Trophoblast cell (in vitro differentiated cells and primary cell): Measurements from ENCODE around the gene CD48.
"Not testable (repeated sequence)": the region's sequence is repeated elsewhere in the genome, so short reads cannot be mapped to it uniquely, and the experiment has no call there.

Experiments
- DNase-seq, 2 donors: peaks; one replicate each; pipeline ENCODE4 v3.0.0-alpha.2; 2016
- H2AFZ ChIP-seq: 2 replicates; pipeline ENCODE4 v1.6.1; 2013; ENCODE audit warnings: low read length, moderate library complexity, mild to moderate bottlenecking; ENCODE audit not compliant: insufficient read depth, poor library complexity
- H2AK5ac ChIP-seq: 2 replicates; pipeline ENCODE4 v1.6.1; 2013; ENCODE audit warnings: mild to moderate bottlenecking, low read length
- H2BK120ac ChIP-seq: 2 replicates; pipeline ENCODE4 v1.6.1; 2013; ENCODE audit warnings: low read length, mild to moderate bottlenecking, moderate library complexity; ENCODE audit not compliant: insufficient read depth, poor library complexity
- H2BK12ac ChIP-seq: 2 replicates; pipeline ENCODE4 v1.6.1; 2013; ENCODE audit warnings: mild to moderate bottlenecking, low read length, moderate library complexity
- H2BK5ac ChIP-seq: 2 replicates; pipeline ENCODE4 v1.6.1; 2013; ENCODE audit warnings: low read length, low read depth, moderate library complexity, mild to moderate bottlenecking; ENCODE audit not compliant: poor library complexity
- H3K14ac ChIP-seq: 2 replicates; pipeline ENCODE4 v1.6.1; 2013; ENCODE audit warnings: mild to moderate bottlenecking, low read length
- H3K18ac ChIP-seq: 2 replicates; pipeline ENCODE4 v1.6.1; 2013; ENCODE audit warnings: mild to moderate bottlenecking, low read length
- H3K23ac ChIP-seq: 2 replicates; pipeline ENCODE4 v1.6.1; 2013; ENCODE audit warnings: low read length
- H3K27ac ChIP-seq: 2 replicates; pipeline ENCODE4 v1.5.1; 2013; ENCODE audit warnings: low read depth, mild to moderate bottlenecking, inconsistent platforms, low read length, moderate library complexity
- H3K27me3 ChIP-seq: 2 replicates; pipeline ENCODE4 v1.6.1; 2013; ENCODE audit warnings: inconsistent platforms, mild to moderate bottlenecking, low read length, moderate library complexity; ENCODE audit not compliant: insufficient read depth
- H3K36me3 ChIP-seq, 2 experiments: 1 replicate in 1 of 2; 2 replicates in 1 of 2; pipeline ENCODE4 v1.6.1; 2013; ENCODE audit warnings: low read length in 2 of 2, mild to moderate bottlenecking in 2 of 2, moderate library complexity in 1 of 2; ENCODE audit not compliant: insufficient read depth in 2 of 2, control insufficient read depth in 1 of 2
- H3K4ac ChIP-seq: 2 replicates; pipeline ENCODE4 v1.6.1; 2013; ENCODE audit warnings: low read depth, mild to moderate bottlenecking, low read length, moderate library complexity
- H3K4me1 ChIP-seq, 2 experiments: 1 replicate in 1 of 2; 2 replicates in 1 of 2; pipeline ENCODE4 v1.6.1; 2013; ENCODE audit warnings: low read length in 2 of 2, mild to moderate bottlenecking in 2 of 2, moderate library complexity in 1 of 2; ENCODE audit not compliant: insufficient read depth in 2 of 2, control insufficient read depth in 1 of 2
- H3K4me2 ChIP-seq: 2 replicates; pipeline ENCODE4 v1.6.1; 2013; ENCODE audit warnings: inconsistent platforms, mild to moderate bottlenecking, low read length, moderate library complexity
- H3K4me3 ChIP-seq: 2 replicates; pipeline ENCODE4 v1.5.1; 2013; ENCODE audit warnings: mild to moderate bottlenecking, low read depth, low read length, inconsistent platforms
- H3K79me1 ChIP-seq: one replicate; pipeline ENCODE4 v1.6.1; 2013; ENCODE audit warnings: low read length
- H3K79me2 ChIP-seq: 2 replicates; pipeline ENCODE4 v1.6.1; 2013; ENCODE audit warnings: low read length, mild to moderate bottlenecking; ENCODE audit not compliant: control insufficient read depth, insufficient read depth, poor library complexity
- H3K9ac ChIP-seq: 2 replicates; pipeline ENCODE4 v1.6.1; 2013; ENCODE audit warnings: mild to moderate bottlenecking, low read length
- H3K9me3 ChIP-seq: 2 replicates; pipeline ENCODE4 v1.6.1; 2013; ENCODE audit warnings: low read depth, mild to moderate bottlenecking, control low read depth, inconsistent platforms, low read length; ENCODE audit not compliant: insufficient read depth
- H4K12ac ChIP-seq: 2 replicates; pipeline ENCODE4 v1.6.1; 2013; ENCODE audit warnings: low read depth, mild to moderate bottlenecking, low read length, moderate library complexity
- H4K8ac ChIP-seq: 2 replicates; pipeline ENCODE4 v1.6.1; 2013; ENCODE audit warnings: low read depth, mild to moderate bottlenecking, low read length, moderate library complexity
- H4K91ac ChIP-seq: one replicate; pipeline ENCODE4 v1.6.1; 2013; ENCODE audit warnings: low read depth, mild to moderate bottlenecking, low read length, moderate library complexity
- WGBS: extraction: QIAGEN DNeasy Blood & Tissue Kit; methylation state at CpG from one replicate; pipeline ENCODE4 v1.1.7; 2013; ENCODE audit warnings: missing lambda C conversion rate; ENCODE audit not compliant: insufficient read length, insufficient coverage; ENCODE audit errors: extremely low coverage; 5-methylcytosine and 5-hydroxymethylcytosine counted together

The CD48 gene

GRCh38 chr1:160738271-160738670, 26.6 kb upstream of the CD48 start:
- no peaks in the 10 kb centered on the region for H3K9me3 ChIP-seq
- no peaks in the 10 kb centered on the region for H3K79me1 ChIP-seq
- H4K8ac ChIP-seq: no peak overlapping the region
- no peak overlapping the region for H2AK5ac ChIP-seq
- H3K14ac ChIP-seq: no peak overlapping the region
- H3K4me3 ChIP-seq: no peak overlapping the region
- no peak for DNase-seq
- no peak overlapping the region for H3K4me2 ChIP-seq
- no peak overlapping the region for H3K9ac ChIP-seq
- H4K91ac ChIP-seq: no peak overlapping the region
- no peak overlapping the region for H2BK120ac ChIP-seq
- H2BK5ac ChIP-seq: no peak overlapping the region
- no peak overlapping the region for H2BK12ac ChIP-seq
- no peaks in the 10 kb centered on the region for H3K4me1 ChIP-seq
- H4K12ac ChIP-seq: no peak overlapping the region
- no peaks in the 10 kb centered on the region for H3K36me3 ChIP-seq
- H3K23ac ChIP-seq: no peak overlapping the region
- no peak overlapping the region for H2AFZ ChIP-seq
- no peak overlapping the region for H3K4ac ChIP-seq
- no peak overlapping the region for H3K27ac ChIP-seq
- H3K18ac ChIP-seq: no peak overlapping the region
- WGBS: no CpG with 5 or more reads among the region's 2 CpGs
- H3K27me3 ChIP-seq: no peaks in the 10 kb centered on the region
- no peaks in the 10 kb centered on the region for H3K79me2 ChIP-seq

GRCh38 chr1:160734301-160734700, 22.7 kb upstream of the CD48 start:
- Histone ChIP-seq H2AFZ (no peak overlapping the region), H4K91ac (no peak overlapping the region), H3K4me3 (no peak overlapping the region), H3K4me1 (no peaks in the 10 kb centered on the region), H3K4ac (no peak overlapping the region), H3K27me3 (no peaks in the 10 kb centered on the region), H4K12ac (no peak overlapping the region), H3K18ac (no peak overlapping the region), H3K36me3 (no peaks in the 10 kb centered on the region), H2BK12ac (no peak overlapping the region), H2BK5ac (no peak overlapping the region), H2BK120ac (no peak overlapping the region), H3K79me1 (no peaks in the 10 kb centered on the region), H3K23ac (no peak overlapping the region), H3K4me2 (no peak overlapping the region), H4K8ac (no peak overlapping the region), H3K9me3 (no peaks in the 10 kb centered on the region), H2AK5ac (no peak overlapping the region), H3K14ac (no peak overlapping the region), H3K9ac (no peak overlapping the region), H3K27ac (no peak overlapping the region), H3K79me2 (no peaks in the 10 kb centered on the region)
- DNase-seq: no peak

- no peak overlapping the region for H3K18ac ChIP-seq
- H2AK5ac ChIP-seq: no peak overlapping the region
- no peaks in the 10 kb centered on the region for H3K27me3 ChIP-seq
- H3K4ac ChIP-seq: no peak overlapping the region
- H3K4me2 ChIP-seq: no peak overlapping the region
- no peak overlapping the region for H3K23ac ChIP-seq
- no peak overlapping the region for H3K14ac ChIP-seq
- H2BK12ac ChIP-seq: no peak overlapping the region
- no peak overlapping the region for H3K4me3 ChIP-seq
- H3K27ac ChIP-seq: no peak overlapping the region
- no peak overlapping the region for H2BK5ac ChIP-seq
- no peak overlapping the region for H4K91ac ChIP-seq
- no peak overlapping the region for H2AFZ ChIP-seq
- no peaks in the 10 kb centered on the region for H3K4me1 ChIP-seq
- no peak overlapping the region for H4K8ac ChIP-seq
- H4K12ac ChIP-seq: no peak overlapping the region
- H3K79me1 ChIP-seq: no peaks in the 10 kb centered on the region
- no peak overlapping the region for H3K9ac ChIP-seq
- no peaks in the 10 kb centered on the region for H3K79me2 ChIP-seq
- H3K9me3 ChIP-seq: no peaks in the 10 kb centered on the region
- no peaks in the 10 kb centered on the region for H3K36me3 ChIP-seq
- DNase-seq: no peak
- H2BK120ac ChIP-seq: no peak overlapping the region
Measured at GRCh38 chr1:160733898-160734297, 22.3 kb upstream of the CD48 start.

DNA sequence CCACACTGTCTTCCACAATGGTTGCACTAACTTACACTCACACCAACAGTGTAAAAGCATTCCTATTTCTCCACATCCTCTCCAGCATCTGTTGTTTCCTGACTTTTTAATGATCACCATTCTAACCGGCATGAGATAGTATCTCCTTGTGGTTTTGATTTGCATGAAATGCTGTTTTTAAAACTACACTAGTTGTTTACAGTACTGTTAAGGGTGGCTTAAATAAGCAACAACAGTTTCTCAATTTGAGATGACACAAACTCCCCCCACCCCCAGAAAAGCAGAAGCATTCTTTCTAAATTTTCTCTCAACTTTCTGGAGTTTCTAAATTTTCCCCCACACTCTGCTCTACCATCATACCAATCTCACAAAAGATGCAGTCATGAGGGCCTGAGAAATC, 20.4 kb upstream of the CD48 start:
- Histone ChIP-seq H3K79me2 (no peaks in the 10 kb centered on the region), H3K23ac (no peak overlapping the region), H3K79me1 (no peaks in the 10 kb centered on the region), H3K9me3 (no peaks in the 10 kb centered on the region), H3K4me3 (no peak overlapping the region), H3K4ac (no peak overlapping the region), H2BK120ac (no peak overlapping the region), H3K36me3 (no peaks in the 10 kb centered on the region), H3K4me2 (no peak overlapping the region), H2BK12ac (no peak overlapping the region), H2AFZ (no peak overlapping the region), H3K4me1 (no peaks in the 10 kb centered on the region), H2BK5ac (no peak overlapping the region), H4K12ac (no peak overlapping the region), H3K27ac (no peak overlapping the region), H4K91ac (no peak overlapping the region), H2AK5ac (no peak overlapping the region), H4K8ac (no peak overlapping the region), H3K9ac (no peak overlapping the region), H3K27me3 (no peaks in the 10 kb centered on the region), H3K18ac (no peak overlapping the region), H3K14ac (no peak overlapping the region)
- DNase-seq: no peak
- no CpG with 5 or more reads among the region's 1 CpG for WGBS

DNA sequence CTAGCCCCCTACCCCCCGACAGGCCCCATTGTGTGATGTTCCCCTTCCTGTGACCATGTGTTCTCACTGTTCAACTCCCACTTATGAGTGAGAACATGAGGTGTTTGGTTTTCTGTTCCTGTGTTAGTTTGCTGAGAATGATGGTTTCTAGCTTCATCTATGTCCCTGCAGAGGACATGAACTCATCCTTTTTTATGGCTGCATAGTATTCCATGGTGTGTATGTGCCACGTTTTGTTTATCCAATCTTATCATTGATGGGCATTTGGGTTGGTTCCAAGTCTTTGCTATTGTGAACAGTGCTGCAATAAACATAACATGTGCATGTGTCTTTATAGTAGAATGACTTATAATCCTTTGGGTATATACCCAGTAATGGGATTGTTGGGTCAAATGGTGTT, 19.9 kb upstream of the CD48 start:
- not testable (repeated sequence) for H3K23ac ChIP-seq, H4K8ac ChIP-seq, H4K12ac ChIP-seq, H3K36me3 ChIP-seq, H3K27ac ChIP-seq, H3K9ac ChIP-seq, H3K79me1 ChIP-seq, H4K91ac ChIP-seq, DNase-seq, H3K4me1 ChIP-seq, H3K27me3 ChIP-seq, H3K18ac ChIP-seq, H2AK5ac ChIP-seq, H3K79me2 ChIP-seq, H2BK5ac ChIP-seq, H3K14ac ChIP-seq, H3K4me2 ChIP-seq, H3K4me3 ChIP-seq, H3K9me3 ChIP-seq, H2BK12ac ChIP-seq, H3K4ac ChIP-seq, H2BK120ac ChIP-seq, H2AFZ ChIP-seq
- WGBS: no CpG with 5 or more reads among the region's 2 CpGs
